Fibroblast of villous mesenchyme (primary cell): ENCODE results near the gene SHF. TPM values are rescaled to one million over a fixed set of nuclear protein-coding genes. Genes with fewer than 3 reads are reported as not detected.

Source experiments
- DNase-seq: peaks from one replicate; pipeline ENCODE4 v3.0.0-alpha.2; 2010; ENCODE audit warnings: low read depth
- H3K4me3 ChIP-seq: 2 replicates; pipeline ENCODE4 v1.5.1; 2011; ENCODE audit warnings: low read depth, mild to moderate bottlenecking, low read length
- CTCF ChIP-seq: IDR thresholded peaks from 2 replicates; pipeline ENCODE4 v1.5.1; 2012; ENCODE audit warnings: low read depth, mild to moderate bottlenecking, low read length; ENCODE audit not compliant: insufficient read depth
- total RNA-seq: library from RNA; depleted of rRNA; stranded (reverse); fragments of >200 nt; gene quantifications from 2 replicates; pipeline ENCODE4 v1.2.3, GENCODE V29; 2012

The SHF gene
- total RNA-seq, 1 donor: 2.6 TPM

DNA sequence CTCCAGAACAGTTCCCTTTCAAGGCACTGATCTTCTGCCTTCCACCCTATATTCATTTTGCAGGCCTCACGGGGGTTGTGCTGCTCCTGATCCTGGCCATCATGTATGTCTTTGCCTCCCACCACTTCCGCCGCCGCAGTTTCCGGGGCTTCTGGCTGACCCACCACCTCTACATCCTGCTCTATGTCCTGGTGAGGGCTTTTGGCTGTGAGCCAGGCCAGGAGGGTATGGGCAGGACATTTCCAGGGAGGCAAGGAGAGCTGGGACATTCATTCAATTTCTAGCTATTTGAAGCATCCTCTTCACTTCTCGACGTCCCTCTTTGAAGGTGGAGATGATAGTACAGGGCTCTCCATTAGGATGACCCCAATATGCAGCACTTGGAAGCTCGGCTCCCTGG is 32.0 kb downstream of the SHF start:
- TF ChIP-seq CTCF: no peak
- no peak overlapping the region for H3K4me3 ChIP-seq
- DNase-seq: no peak

DNA sequence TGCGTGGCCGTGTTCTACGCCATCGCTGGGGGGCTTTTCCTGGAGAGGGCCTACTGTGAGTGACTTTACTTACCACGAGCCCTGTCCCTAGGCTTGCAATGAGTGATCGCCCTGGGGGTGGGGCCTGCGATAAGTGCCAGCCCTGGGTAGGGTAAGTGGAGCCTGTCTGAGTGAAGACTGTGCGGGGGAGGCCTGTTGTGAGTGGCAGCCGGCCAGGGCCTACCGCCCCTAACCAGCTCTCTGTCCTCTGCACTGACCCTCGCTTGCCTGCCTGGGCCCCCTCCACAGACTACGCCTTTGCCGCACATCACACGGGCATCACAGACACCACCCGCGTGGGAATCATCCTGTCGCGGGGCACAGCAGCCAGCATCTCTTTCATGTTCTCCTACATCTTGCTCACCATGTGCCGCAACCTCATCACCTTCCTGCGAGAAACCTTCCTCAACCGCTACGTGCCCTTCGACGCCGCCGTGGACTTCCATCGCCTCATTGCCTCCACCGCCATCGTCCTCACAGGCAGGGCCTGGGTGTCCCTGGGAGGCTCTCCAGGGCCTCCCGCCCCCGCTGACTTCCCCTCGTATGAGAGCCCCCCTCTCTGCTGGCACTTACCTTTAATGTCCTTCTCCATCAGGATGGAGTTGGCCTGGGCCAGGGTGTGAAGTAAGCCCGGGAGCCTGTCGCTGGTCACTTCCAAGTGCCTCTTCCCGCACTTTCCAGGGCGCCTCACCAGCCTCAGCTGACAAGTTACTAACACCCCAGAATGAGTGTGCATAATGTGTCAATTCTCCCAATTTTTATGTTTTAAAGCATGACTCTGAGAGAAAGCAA is 35.6 kb downstream of the SHF start:
- no peak overlapping the region for H3K4me3 ChIP-seq
- TF ChIP-seq CTCF: no peak
- no peak for DNase-seq

GRCh38 chr15:45150997-45151396 is 36.8 kb downstream of the SHF start:
- no peak overlapping the region for H3K4me3 ChIP-seq
- no peak for TF ChIP-seq CTCF
- DNase-seq: no peak

DNA sequence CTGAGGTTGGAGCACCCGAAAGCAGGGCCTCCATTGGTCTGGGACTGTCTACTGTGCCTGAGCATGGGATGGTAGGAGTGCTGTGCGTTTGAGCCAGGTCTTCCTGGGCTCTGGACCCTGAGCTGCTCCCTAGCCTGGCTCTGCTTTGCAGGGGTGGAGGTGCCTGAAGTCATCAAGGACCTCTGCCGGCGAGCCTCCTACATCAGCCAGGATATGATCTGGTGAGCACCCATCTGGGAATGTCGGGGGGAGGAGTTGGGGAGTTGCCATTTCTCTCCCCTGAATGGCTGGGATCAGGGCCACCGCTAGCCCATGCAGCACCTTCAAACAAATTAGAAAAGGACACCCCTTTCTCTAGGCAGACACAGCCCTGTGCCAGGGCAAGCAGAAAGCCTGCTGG is 37.3 kb downstream of the SHF start:
- H3K4me3 ChIP-seq: no peak overlapping the region
- TF ChIP-seq CTCF: no peak
- no peak for DNase-seq

- no peak overlapping the region for H3K4me3 ChIP-seq
- no peak for DNase-seq
- TF ChIP-seq CTCF: no peak
Observed at GRCh38 chr15:45149060-45149459, 38.7 kb downstream of the SHF start.

GRCh38 chr15:45148076-45149059 is 39.4 kb downstream of the SHF start:
- no peak for DNase-seq
- no peak for TF ChIP-seq CTCF

More at GRCh38 chr15:45148076-45149059, 39.4 kb downstream of the SHF start:
- H3K4me3 ChIP-seq: no peak overlapping the region
